Motor neuron (in vitro differentiated cells): ENCODE results near the gene CXCL14. TPM values are rescaled to one million over a fixed set of nuclear protein-coding genes. Genes with fewer than 3 reads are reported as not detected.
A peak's percentile ranks its signal among the peaks of the same experiment; 100 is the strongest.

Experiments used
- ATAC-seq, 8 experiments: fragments of 200-7000 bp; cut with Tn5 transposase; replicated peaks in 6 of 8; 2 replicates each; pipeline ENCODE4 v1.8.0; 2021; ENCODE audit warnings: mild to moderate bottlenecking in 8 of 8, moderate library complexity in 8 of 8
- H3K27ac ChIP-seq, 2 donors: fragments of 250-450 bp; sonication (Bioruptor Pico); 2 replicates each; pipeline ENCODE4 v1.9.0; 2021; ENCODE audit warnings: antibody characterized with exemption in 2 of 2, mild to moderate bottlenecking in 2 of 2, moderate library complexity in 1 of 2
- H3K4me1 ChIP-seq, 2 donors: fragments of 250-450 bp; sonication (Bioruptor Pico); replicated peaks in 1 of 2; 2 replicates each; pipeline ENCODE4 v1.6.1; 2021; ENCODE audit warnings: antibody characterized with exemption in 2 of 2, mild to moderate bottlenecking in 2 of 2, moderate library complexity in 1 of 2
- H3K4me3 ChIP-seq, 5 donors: fragments of 250-450 bp; sonication (Bioruptor Pico); 2 replicates each; pipeline ENCODE4 v1.9.0; 2021; ENCODE audit warnings: antibody characterized with exemption in 5 of 5, mild to moderate bottlenecking in 5 of 5, moderate library complexity in 4 of 5
- WGBS, 10 experiments: fragments of 450-650 bp; shearing (Covaris generic); methylation state at CpG; one replicate each; pipeline ENCODE4 v1.0.0; 2022; 5-methylcytosine and 5-hydroxymethylcytosine counted together
- in situ Hi-C, 9 experiments: fragments of 400-800 bp; cut with MboI; loops; one replicate each; pipeline ENCODE4 v1.15.0; 2021; ENCODE audit warnings: low sequenced_read_pairs in 9 of 9, low pct_unique_long_range_greater_than_20kb in 2 of 9; ENCODE audit not compliant: unreplicated experiment in 9 of 9
- total RNA-seq, 8 experiments: library from RNA; unstranded; fragments of 300-600 nt; gene quantifications; 2 replicates each; pipeline versions ENCODE4 v1.2.3 to v1.2.4, GENCODE V29; 2022

CXCL14 gene
- total RNA-seq, 8 experiments from 2014 or later: 0.21 to 13.4 (median 1.1) TPM; not detected in 1

DNA sequence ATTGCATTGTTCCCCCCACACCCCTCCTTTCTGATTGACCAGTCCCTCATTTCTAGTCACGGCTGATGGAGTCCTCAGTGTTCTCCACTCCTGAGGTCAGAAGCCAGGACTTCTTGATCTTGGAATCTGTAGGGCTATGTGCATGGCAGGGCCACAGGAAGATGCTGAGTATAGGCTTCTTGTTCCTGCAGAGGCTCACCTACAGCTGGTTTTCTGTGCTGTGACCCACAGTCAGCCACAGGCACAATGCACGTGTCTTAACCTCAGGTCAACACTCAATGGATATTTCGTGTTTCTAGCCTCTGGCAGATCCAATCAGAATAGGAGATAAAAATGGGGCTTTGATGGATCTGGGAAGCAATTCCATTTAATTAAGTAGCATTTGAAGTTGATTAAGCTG lies 14.3 kb upstream of the CXCL14 start:
- Histone ChIP-seq H3K4me1 (no peaks in the 10 kb centered on the region), H3K4me3 (no peak overlapping the region), H3K27ac (no peak overlapping the region)
- in situ Hi-C loops: no loop called here
- 14 to 90% (median 58%) methylated on average over 1 to 3 of the region's 3 CpGs; no CpG with 5 or more reads in 1 of the 10 experiments for WGBS, 10 experiments
- no peak for ATAC-seq

- peak in 1 of 8 experiments; percentile 24 for ATAC-seq
- Histone ChIP-seq H3K4me1 (no peaks in the 10 kb centered on the region), H3K4me3 (no peak overlapping the region), H3K27ac (no peak overlapping the region)
- 36 to 70% (median 46%) methylated on average over 2 to 6 of the region's 6 CpGs; no CpG with 5 or more reads in 2 of the 10 experiments for WGBS, 10 experiments
- in situ Hi-C loops: no loop called here
These were observed 13.7 kb upstream of the CXCL14 start for GRCh38 chr5:135592312-135593045.

DNA sequence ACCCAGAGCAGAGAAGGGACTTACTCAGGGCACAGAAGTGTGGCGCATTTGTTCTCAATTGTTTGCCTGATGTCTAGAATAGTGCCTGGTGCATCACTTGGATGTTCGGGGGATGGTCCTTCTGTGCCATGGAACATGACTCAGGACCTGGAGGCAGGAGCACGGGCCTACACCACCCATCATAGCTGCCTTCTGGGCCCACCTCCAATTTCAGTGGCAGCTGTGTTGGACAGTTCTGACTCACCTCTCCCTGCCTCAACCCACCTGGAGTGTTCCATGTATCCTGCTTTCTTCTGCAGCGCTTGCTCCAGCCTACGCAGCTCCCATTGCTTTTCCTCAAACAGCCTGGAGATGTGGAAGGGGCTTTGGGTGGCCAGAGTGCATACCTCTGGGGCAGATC lies 12.5 kb upstream of the CXCL14 start:
- Histone ChIP-seq H3K27ac (no peak overlapping the region), H3K4me1 (no peaks in the 10 kb centered on the region), H3K4me3 (no peak overlapping the region)
- 82 to 100% (median 92%) methylated on average over 2 to 4 of the region's 5 CpGs; no CpG with 5 or more reads in 7 of the 10 experiments for WGBS, 10 experiments
- no peak for ATAC-seq
- in situ Hi-C loops: no loop called here

DNA sequence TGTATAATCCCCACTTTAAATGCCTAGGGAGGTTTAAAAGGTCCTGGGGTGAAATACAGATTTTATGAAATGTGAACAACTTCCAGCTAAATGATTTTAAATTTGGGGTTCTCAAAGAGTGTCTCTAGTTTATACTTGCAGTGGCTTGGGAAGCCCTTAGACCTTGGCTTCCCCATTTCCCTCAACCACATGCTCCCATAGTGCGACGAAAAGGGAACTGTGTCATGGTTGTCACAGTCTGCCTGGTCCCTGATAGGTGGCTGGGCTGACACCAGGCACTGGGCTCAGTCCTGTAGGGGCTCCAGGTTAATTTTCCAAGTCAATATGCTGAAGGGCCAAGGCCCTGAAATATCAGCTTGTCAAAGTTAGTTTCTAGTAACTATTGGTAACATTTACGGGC lies 10.4 kb upstream of the CXCL14 start:
- WGBS, 10 experiments: 80 to 100% (median 89%) methylated on average over 1 to 3 of the region's 3 CpGs; no CpG with 5 or more reads in 3 of the 10 experiments

DNA sequence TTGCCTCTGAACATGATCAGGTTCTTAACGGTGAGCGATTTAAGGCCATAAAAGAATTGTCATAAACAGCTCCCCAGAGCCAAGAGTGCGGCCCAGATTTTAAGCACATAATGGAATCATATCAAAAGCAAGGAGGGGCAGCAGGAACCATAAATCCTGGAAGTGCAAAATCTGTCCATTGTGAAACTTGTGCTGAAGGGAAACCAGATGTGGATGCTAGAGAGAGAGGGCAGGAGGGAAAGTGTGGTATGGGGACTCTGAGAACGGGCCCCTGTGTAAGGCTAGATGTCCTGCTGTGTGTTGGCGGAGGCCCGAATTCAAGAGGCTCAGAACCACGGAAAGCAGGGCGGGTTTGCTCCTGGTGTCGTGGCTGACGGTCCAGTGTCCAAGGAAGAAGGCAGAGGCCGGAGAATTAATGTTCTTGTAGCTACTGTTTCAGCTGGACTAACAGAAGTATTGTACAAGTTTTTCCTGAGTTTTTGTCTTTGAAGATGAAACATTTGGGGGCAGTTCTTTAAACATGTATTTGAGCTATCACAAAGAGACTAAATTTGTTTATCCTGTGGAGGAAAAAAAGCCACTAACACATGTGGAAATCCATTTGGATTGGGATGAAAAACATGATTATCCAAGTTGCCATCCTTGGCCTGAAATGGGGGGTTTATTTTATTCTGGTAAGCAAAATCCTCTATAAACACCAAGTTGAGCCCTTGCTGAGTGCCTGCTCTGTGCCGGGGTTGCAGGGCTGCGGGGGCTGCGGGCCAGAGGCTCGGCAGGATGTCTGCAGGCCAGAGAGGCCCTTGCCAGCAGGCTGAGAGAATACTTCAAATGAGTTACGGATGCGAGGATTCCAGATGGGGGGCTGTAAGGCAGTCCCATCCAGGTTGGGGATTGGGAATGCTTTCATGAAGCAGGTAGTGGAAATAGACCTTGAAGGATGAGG lies 9.2 kb upstream of the CXCL14 start:
- peak in 3 of 8 experiments; percentile 52 to 88 (median 84) for ATAC-seq
- no peaks in the 10 kb centered on the region for H3K4me1 ChIP-seq
- H3K4me3 ChIP-seq: no peak overlapping the region
- no peak overlapping the region for H3K27ac ChIP-seq
- WGBS, 10 experiments: 0 to 83% (median 54%) methylated on average over 2 to 12 of the region's 17 CpGs
- in situ Hi-C loops: no loop called here

More for the DNA sequence above, 10.4 kb upstream of the CXCL14 start:
- no peak for ATAC-seq
- Histone ChIP-seq H3K4me1 (no peaks in the 10 kb centered on the region), H3K4me3 (no peak overlapping the region), H3K27ac (no peak overlapping the region)
- in situ Hi-C loops: no loop called here

GRCh38 chr5:135584918-135585317 lies 6.1 kb upstream of the CXCL14 start:
- H3K4me3 ChIP-seq: no peak overlapping the region
- in situ Hi-C loops: no loop called here
- no peak for ATAC-seq
- no peaks in the 10 kb centered on the region for H3K4me1 ChIP-seq
- no peak overlapping the region for H3K27ac ChIP-seq
- 0 to 75% (median 59%) methylated on average over 1 to 4 of the region's 6 CpGs; no CpG with 5 or more reads in 6 of the 10 experiments for WGBS, 10 experiments

DNA sequence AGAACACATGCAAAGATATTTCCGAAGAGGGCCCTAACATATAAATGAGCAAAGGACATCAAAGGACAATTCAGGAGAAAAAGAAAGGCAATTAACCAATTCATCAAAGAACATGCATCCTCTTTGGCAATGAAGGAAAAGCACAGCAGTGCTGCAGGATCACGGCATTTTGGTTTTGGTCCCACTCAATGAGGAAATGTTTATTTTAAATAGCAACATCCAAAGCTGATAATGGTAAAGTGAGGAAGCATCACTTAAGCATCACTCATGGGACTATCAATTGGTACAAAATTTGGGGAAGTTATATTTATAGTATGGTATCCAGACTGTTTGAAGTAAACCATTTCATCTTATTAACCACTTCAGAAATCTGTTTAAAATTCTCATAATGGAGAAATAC lies 5.5 kb upstream of the CXCL14 start:
- in situ Hi-C loops: no loop called here
- H3K27ac ChIP-seq: no peak overlapping the region
- no peak overlapping the region for H3K4me3 ChIP-seq
- no peak for ATAC-seq
- no peaks in the 10 kb centered on the region for H3K4me1 ChIP-seq
- WGBS, 10 experiments: 0 to 100% (median 50%) methylated on average over 1 to 2 of the region's 2 CpGs; no CpG with 5 or more reads in 1 of the 10 experiments

DNA sequence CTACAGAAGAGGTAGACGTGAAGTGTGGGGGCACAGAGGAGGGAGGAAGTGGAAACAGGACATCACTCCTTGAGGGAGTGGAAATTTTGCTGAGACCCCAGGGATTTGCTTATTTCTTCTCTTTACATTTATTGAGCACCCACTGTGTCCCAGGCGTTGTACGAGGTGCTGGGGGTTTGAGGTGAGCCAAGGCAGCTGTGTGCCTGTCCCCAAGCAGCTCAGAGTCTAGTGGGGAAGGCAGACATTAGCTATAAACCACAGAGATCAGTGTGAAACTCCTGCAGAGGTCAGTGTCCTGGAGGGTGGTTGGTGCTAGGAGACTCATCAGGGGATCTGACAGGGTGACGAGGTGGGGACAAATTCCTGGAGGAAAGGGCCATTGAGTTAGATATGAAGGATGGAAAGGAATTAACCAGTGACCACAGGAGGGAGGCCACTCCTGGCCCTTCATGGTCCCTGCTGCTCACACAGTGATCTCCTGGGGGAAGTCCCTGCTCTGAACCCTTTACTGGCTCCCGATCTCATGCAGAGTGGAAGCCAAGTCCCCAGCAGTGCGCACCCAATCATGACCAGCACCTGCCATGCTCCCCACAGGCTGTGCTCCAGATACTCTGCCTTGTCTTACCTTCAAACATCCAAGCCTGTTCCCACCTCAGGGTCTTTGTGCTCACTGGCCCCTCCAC lies 3.4 kb upstream of the CXCL14 start:
- WGBS, 10 experiments: 33 to 100% (median 79%) methylated on average over 1 to 3 of the region's 6 CpGs; no CpG with 5 or more reads in 4 of the 10 experiments
- in situ Hi-C loops: no loop called here
- ATAC-seq: no peak
- H3K4me3 ChIP-seq: no peak overlapping the region
- no peak overlapping the region for H3K27ac ChIP-seq
- no peaks in the 10 kb centered on the region for H3K4me1 ChIP-seq

DNA sequence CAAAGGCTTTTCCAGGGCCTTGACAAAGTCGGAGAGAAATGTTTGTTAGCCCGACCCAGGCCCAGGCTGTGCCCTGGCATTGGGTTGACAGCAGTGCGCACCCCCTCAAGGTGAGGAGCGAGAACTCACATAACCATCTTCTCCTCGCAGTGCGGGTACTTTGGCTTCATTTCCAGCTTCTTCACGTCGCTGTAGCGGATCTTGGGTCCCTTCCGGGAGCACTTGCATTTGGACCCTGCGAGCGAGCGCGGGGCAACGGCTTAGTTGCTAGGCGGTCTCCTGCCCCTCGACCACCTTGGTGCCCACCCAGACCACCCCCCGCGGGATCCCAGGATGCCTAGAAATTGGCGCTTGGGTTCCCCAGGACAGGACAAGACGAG lies 496 bp downstream of the CXCL14 start:
- no peak overlapping the region for H3K27ac ChIP-seq
- ATAC-seq: no peak
- 4 to 31% (median 7%) methylated on average over 3 to 9 of the region's 21 CpGs; no CpG with 5 or more reads in 5 of the 10 experiments for WGBS, 10 experiments
- in situ Hi-C loops: loop anchor here in 1 of 9 experiments (10.0 kb wide), 1 partner anchor 147 kb away; no protein-coding TSS in a partner anchor
- H3K4me1 ChIP-seq: peaks cover 0 to 3% of the 10 kb centered on the region in 2 donors
- peak overlapping the region; percentile 13 to 41 (median 27) for H3K4me3 ChIP-seq

DNA sequence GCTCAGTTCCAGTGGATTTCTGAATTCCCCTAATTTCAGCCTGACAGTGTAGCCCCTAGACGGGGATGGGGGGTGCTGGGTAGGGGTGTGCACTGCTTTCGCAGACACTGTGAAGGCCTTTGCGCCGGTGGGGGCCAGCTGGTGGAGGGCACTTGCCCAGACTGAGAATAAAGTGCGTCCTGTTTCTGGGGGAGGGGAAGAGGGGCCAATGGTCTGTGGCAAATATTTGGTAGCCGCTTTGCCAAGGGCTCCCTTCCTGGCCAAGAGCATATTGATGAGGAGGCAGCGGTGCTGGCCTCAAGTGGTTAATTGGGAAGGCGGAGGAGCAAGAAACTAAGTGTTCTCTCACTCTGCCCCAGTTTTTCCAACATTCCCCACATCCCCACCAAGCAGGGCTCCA lies 1.4 kb downstream of the CXCL14 start:
- 100% methylated on average over 1 of the region's 8 CpGs; no CpG with 5 or more reads in 8 of the 10 experiments for WGBS, 10 experiments
- in situ Hi-C loops: loop anchor here in 1 of 9 experiments (10.0 kb wide), 1 partner anchor 147 kb away; no protein-coding TSS in a partner anchor
- Histone ChIP-seq H3K4me3 (no peak overlapping the region), H3K4me1 (peaks cover 0 to 3% of the 10 kb centered on the region in 2 donors), H3K27ac (no peak overlapping the region)
- ATAC-seq: no peak

- no peak overlapping the region for H3K4me3 ChIP-seq
- in situ Hi-C loops: loop anchor here in 1 of 9 experiments (10.0 kb wide), 1 partner anchor 149 kb away; no protein-coding TSS in a partner anchor
- H3K4me1 ChIP-seq: peaks cover 0 to 3% of the 10 kb centered on the region in 2 donors
- WGBS, 10 experiments: 0 to 71% (median 45%) methylated on average over 1 to 3 of the region's 6 CpGs; no CpG with 5 or more reads in 2 of the 10 experiments
- no peak overlapping the region for H3K27ac ChIP-seq
- ATAC-seq: no peak
These were observed 2.7 kb downstream of the CXCL14 start for GRCh38 chr5:135576075-135576599.

DNA sequence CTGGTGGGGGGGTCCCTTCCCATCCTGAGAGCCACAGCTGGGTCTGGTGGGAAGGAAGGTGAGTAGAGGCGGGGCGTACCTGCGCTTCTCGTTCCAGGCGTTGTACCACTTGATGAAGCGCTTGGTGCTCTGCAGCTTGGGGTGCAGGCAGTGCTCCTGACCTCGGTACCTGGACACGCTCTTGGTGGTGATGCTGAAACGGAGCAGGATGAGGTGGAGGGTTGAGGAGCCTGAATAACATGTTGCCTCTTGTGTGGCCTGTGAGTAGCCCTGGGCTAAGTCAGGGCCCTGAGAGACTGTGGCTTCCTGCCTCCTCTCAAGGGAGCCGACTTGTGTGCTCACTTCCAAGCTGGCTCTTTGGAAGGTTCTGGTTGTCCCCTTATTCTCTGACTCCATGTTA lies 4.3 kb downstream of the CXCL14 start:
- ATAC-seq: no peak
- Histone ChIP-seq H3K27ac (no peak overlapping the region), H3K4me1 (peaks cover 0 to 3% of the 10 kb centered on the region in 2 donors), H3K4me3 (no peak overlapping the region)
- in situ Hi-C loops: loop anchor here in 7 of 9 experiments (10.0 to 25.0 kb wide), 3 partner anchors 150 to 263 kb away; partner anchors contain the start of gene SLC25A48 (in 4 of the 7)
- WGBS, 10 experiments: 60 to 97% (median 80%) methylated on average over 1 to 6 of the region's 10 CpGs; no CpG with 5 or more reads in 5 of the 10 experiments
